BE2C (cell line): ENCODE data around the gene RNF214.

Experiments
- DNase-seq: peaks from one replicate; pipeline ENCODE4 v3.0.0-alpha.2; 2020
- H3K27me3 ChIP-seq: fragments of 250-450 bp; sonication (Bioruptor Pico); 2 replicates; pipeline ENCODE4 v1.5.1; 2020; ENCODE audit warnings: mild to moderate bottlenecking
- H3K36me3 ChIP-seq: fragments of 250-450 bp; sonication (Bioruptor Pico); 2 replicates; pipeline ENCODE4 v1.5.1; 2020; ENCODE audit warnings: mild to moderate bottlenecking
- H3K4me1 ChIP-seq: fragments of 250-450 bp; sonication (Bioruptor Pico); 2 replicates; pipeline ENCODE4 v1.5.1; 2020
- H3K4me3 ChIP-seq: 2 replicates; pipeline ENCODE4 v1.5.1; 2011; ENCODE audit warnings: low read depth, low read length
- H3K9me3 ChIP-seq: fragments of 250-450 bp; sonication (Bioruptor Pico); 2 replicates; pipeline ENCODE4 v1.5.1; 2020
- TF ChIP-seq, protein P1 (sequence below): IDR thresholded peaks from 2 replicates; pipeline ENCODE4 v1.5.1; 2012; ENCODE audit warnings: mild to moderate bottlenecking, low read depth, low read length

Gene RNF214

DNA sequence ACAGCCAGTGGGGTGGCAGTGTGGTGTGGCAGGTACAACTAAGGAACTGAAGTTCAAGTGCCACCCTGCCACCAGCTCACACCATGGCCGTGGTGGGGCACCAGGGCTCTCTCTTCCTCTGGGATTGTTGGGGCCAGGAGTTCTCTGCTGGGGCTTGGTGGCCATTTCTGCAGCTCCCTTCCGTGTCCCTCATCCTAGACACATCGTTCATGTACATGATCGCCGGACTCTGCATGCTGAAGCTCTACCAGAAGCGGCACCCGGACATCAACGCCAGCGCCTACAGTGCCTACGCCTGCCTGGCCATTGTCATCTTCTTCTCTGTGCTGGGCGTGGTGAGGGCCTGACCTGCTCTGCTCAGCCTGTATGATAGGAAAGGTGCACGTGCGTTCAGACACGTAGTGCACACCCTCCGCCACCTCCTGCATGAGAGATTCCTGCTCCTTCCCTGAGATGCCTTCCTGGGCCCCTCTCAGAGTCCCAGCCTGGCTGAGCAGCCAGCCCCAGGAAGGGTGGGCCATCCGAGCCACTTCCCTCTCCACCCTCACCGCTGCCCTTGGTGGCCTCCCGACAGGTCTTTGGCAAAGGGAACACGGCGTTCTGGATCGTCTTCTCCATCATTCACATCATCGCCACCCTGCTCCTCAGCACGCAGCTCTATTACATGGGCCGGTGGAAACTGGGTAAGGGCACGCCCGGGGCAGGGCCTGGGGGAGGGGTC, 40.6 kb upstream of the RNF214 start:
- no peak for DNase-seq
- Histone ChIP-seq H3K4me3 (no peak overlapping the region), H3K4me1 (no peaks in the 10 kb centered on the region), H3K27me3 (no peaks in the 10 kb centered on the region), H3K9me3 (no peaks in the 10 kb centered on the region), H3K36me3 (peaks cover 14% of the 10 kb centered on the region)
- TF ChIP-seq, protein P1, sequence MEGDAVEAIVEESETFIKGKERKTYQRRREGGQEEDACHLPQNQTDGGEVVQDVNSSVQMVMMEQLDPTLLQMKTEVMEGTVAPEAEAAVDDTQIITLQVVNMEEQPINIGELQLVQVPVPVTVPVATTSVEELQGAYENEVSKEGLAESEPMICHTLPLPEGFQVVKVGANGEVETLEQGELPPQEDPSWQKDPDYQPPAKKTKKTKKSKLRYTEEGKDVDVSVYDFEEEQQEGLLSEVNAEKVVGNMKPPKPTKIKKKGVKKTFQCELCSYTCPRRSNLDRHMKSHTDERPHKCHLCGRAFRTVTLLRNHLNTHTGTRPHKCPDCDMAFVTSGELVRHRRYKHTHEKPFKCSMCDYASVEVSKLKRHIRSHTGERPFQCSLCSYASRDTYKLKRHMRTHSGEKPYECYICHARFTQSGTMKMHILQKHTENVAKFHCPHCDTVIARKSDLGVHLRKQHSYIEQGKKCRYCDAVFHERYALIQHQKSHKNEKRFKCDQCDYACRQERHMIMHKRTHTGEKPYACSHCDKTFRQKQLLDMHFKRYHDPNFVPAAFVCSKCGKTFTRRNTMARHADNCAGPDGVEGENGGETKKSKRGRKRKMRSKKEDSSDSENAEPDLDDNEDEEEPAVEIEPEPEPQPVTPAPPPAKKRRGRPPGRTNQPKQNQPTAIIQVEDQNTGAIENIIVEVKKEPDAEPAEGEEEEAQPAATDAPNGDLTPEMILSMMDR: no peak

DNA sequence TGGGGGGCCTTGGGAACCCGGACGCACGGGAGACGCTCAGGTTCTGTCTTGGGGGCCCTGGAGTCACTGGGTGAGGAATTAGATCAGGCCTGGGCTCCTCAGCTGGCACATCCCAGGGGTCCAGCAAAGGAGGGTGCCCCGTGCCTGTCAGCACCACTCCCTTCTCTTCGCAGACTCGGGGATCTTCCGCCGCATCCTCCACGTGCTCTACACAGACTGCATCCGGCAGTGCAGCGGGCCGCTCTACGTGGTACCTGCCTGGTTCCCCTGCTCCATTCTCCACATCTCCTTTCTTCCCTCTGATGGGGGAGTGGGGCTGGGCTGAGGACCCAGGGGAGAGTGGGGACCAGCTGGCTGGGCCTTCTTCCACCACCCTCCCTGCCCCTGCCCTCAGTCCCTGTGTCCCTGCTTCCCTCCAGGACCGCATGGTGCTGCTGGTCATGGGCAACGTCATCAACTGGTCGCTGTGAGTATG, 40.0 kb upstream of the RNF214 start:
- Histone ChIP-seq H3K4me1 (no peaks in the 10 kb centered on the region), H3K9me3 (no peaks in the 10 kb centered on the region), H3K36me3 (peaks cover 14% of the 10 kb centered on the region), H3K4me3 (no peak overlapping the region), H3K27me3 (no peaks in the 10 kb centered on the region)
- TF ChIP-seq, protein P1: no peak
- DNase-seq: no peak

DNA sequence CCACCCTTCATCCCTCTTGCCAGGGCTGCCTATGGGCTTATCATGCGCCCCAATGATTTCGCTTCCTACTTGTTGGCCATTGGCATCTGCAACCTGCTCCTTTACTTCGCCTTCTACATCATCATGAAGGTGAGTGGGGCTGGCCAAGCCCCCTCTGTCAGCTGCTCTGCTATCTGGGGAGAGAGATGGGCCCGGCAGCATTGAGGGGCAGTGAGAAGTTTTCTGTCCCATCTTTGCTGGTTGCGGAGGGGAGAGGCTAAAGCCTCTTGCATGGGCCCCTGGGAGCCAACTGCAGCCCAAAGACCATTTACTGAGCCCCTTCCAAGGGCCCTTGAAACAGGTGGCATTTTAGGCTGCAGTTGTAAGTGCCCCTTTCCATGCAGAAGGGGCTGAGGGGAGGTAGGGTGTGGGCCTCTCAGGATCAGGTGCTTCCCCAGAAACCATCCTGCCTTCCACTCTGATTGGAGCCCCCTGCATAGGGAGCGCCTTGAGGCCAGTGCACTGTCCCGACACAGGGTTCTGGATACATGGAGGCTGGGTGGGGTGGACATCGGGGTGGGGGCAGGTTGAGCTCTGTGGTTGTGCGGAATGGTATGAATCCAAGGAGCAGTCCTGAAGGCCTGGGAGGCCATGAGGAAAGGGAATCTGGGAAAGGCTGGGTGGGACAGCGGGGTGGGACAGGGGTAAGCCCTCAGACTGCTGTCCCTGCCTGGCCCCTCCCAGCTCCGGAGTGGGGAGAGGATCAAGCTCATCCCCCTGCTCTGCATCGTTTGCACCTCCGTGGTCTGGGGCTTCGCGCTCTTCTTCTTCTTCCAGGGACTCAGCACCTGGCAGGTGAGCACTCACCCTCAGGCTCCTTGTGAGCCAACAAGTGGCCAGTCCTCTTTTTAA, 39.1 kb upstream of the RNF214 start:
- no peaks in the 10 kb centered on the region for H3K9me3 ChIP-seq
- TF ChIP-seq, protein P1: no peak
- no peak for DNase-seq

GRCh38 chr11:117194267-117194666, 38.2 kb upstream of the RNF214 start:
- H3K9me3 ChIP-seq: no peaks in the 10 kb centered on the region
- no peaks in the 10 kb centered on the region for H3K4me1 ChIP-seq
- peaks cover 7% of the 10 kb centered on the region for H3K36me3 ChIP-seq
- TF ChIP-seq, protein P1: no peak
- H3K4me3 ChIP-seq: no peak overlapping the region
- no peak for DNase-seq
- no peaks in the 10 kb centered on the region for H3K27me3 ChIP-seq

More for the DNA sequence above, 39.1 kb upstream of the RNF214 start:
- Histone ChIP-seq H3K4me3 (no peak overlapping the region), H3K27me3 (no peaks in the 10 kb centered on the region), H3K4me1 (no peaks in the 10 kb centered on the region), H3K36me3 (peaks cover 14% of the 10 kb centered on the region)

DNA sequence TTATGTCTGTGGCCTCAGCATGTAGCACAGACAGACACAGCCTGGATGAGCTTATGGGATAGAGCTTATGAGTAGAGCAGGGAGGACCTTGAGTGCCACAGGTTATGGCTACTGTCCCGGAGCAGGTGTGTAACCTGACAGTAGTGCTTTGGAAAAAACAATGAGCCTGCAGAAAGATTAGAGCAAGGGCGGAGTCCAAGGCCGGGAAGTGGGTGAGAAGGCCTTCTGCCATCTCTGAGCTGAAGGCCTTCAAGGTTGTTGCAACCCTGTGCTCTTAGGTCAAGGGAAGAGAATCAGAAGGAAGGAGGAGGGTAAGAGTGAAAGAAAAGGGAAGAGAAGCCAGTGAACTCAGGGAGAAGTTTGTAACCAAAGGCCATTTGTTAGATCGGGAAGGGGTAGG, 37.2 kb upstream of the RNF214 start:
- TF ChIP-seq, protein P1: no peak
- H3K4me1 ChIP-seq: no peaks in the 10 kb centered on the region
- DNase-seq: no peak
- no peak overlapping the region for H3K4me3 ChIP-seq
- H3K9me3 ChIP-seq: no peaks in the 10 kb centered on the region
- no peaks in the 10 kb centered on the region for H3K27me3 ChIP-seq
- H3K36me3 ChIP-seq: peaks cover 4% of the 10 kb centered on the region
